Suprapubic skin (tissue), 4 donors: ENCODE data around the gene CD209. TPM values are rescaled to one million over a fixed set of nuclear protein-coding genes. Genes with fewer than 3 reads are reported as not detected.
A peak's percentile ranks its signal among the peaks of the same experiment; 100 is the strongest.

Source experiments
- DNase-seq, 2 donors: peaks; one replicate each; pipeline ENCODE4 v3.0.0-alpha.2; 2019; ENCODE audit warnings: low spot score in 2 of 2
- H3K27ac ChIP-seq: fragments of 200-600 bp; sonication (generic); one replicate; pipeline ENCODE4 v1.5.1; 2019
- H3K27me3 ChIP-seq: fragments of 200-600 bp; sonication (generic); one replicate; pipeline ENCODE4 v1.5.1; 2019
- H3K36me3 ChIP-seq: fragments of 200-600 bp; sonication (generic); one replicate; pipeline ENCODE4 v1.5.1; 2019
- H3K4me1 ChIP-seq: fragments of 200-600 bp; sonication (generic); one replicate; pipeline ENCODE4 v1.5.1; 2019
- H3K4me3 ChIP-seq: fragments of 200-600 bp; sonication (generic); one replicate; pipeline ENCODE4 v1.5.1; 2019; ENCODE audit warnings: mild to moderate bottlenecking
- H3K9me3 ChIP-seq: fragments of 200-600 bp; sonication (generic); one replicate; pipeline ENCODE4 v1.5.1; 2019
- EP300 ChIP-seq: sonication (generic); formaldehyde crosslinking; IDR thresholded peaks from one replicate; pipeline ENCODE4 v1.6.1; 2017; ENCODE audit warnings: antibody characterized with exemption
- POLR2A ChIP-seq, 2 donors: fragments of 450-650 bp; IDR thresholded peaks; one replicate each; pipeline ENCODE4 v1.6.1; 2017; ENCODE audit warnings: antibody characterized with exemption in 2 of 2, mild to moderate bottlenecking in 2 of 2, moderate library complexity in 2 of 2
- POLR2AphosphoS5 ChIP-seq, 3 donors: sonication (generic); formaldehyde crosslinking; IDR thresholded peaks; one replicate each; pipeline ENCODE4 v1.6.1; 2017; ENCODE audit warnings: antibody characterized with exemption in 3 of 3
- WGBS: methylation state at CpG from one replicate; pipeline ENCODE4 v1.1.5; 2018; 5-methylcytosine and 5-hydroxymethylcytosine counted together
- total RNA-seq, 4 donors: library from RNA; depleted of rRNA; stranded (reverse); fragments of >200 nt; gene quantifications; one replicate each; pipeline ENCODE4 v1.1.0, GENCODE V29; 2016
- TF ChIP-seq, protein P1 (sequence below), 2 donors: fragments of 200-600 bp in 1 of 2; fragments of 450-650 bp in 1 of 2; sonication (generic) in 1 of 2; IDR thresholded peaks; one replicate each; pipeline ENCODE4 v1.5.1; 2016 to 2019; ENCODE audit warnings: antibody characterized with exemption in 2 of 2, mild to moderate bottlenecking in 1 of 2, moderate library complexity in 1 of 2

Gene CD209
- total RNA-seq, 4 donors from 2014 or later: 0.16 to 1.6 (median 0.50) TPM

DNA sequence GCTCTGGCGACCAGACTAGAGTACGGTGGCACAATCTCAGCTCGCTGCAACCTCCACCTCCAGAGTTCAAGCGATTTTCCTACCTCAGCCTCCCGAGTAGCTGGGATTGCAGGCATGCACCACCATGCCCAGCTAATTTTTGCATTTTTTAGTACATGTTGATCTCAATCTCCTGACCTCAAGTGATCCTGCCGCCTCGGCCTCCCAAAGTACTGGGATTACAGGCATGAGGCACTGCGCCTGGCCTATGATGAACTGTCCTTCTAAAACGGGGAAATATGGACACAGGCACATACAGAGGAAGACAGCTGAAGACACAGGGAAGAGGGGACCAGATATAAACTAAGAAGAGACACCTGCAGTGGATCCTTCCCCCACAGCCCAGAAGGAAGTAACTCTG lies 28.4 kb upstream of the CD209 start:
- no peak for DNase-seq
- Histone ChIP-seq H3K9me3 (no peaks in the 10 kb centered on the region), H3K4me1 (peaks cover 20% of the 10 kb centered on the region), H3K27ac (no peak overlapping the region), H3K4me3 (no peak overlapping the region), H3K27me3 (peaks cover 16% of the 10 kb centered on the region), H3K36me3 (no peaks in the 10 kb centered on the region)
- WGBS: 88% methylated on average over 9 of the region's 9 CpGs
- no peak for TF ChIP-seq POLR2A (IDR thresholded peaks at IDR 0.05)
- TF ChIP-seq POLR2AphosphoS5 (IDR thresholded peaks at IDR 0.05): no peak
- no peak for TF ChIP-seq EP300
- TF ChIP-seq, protein P1, sequence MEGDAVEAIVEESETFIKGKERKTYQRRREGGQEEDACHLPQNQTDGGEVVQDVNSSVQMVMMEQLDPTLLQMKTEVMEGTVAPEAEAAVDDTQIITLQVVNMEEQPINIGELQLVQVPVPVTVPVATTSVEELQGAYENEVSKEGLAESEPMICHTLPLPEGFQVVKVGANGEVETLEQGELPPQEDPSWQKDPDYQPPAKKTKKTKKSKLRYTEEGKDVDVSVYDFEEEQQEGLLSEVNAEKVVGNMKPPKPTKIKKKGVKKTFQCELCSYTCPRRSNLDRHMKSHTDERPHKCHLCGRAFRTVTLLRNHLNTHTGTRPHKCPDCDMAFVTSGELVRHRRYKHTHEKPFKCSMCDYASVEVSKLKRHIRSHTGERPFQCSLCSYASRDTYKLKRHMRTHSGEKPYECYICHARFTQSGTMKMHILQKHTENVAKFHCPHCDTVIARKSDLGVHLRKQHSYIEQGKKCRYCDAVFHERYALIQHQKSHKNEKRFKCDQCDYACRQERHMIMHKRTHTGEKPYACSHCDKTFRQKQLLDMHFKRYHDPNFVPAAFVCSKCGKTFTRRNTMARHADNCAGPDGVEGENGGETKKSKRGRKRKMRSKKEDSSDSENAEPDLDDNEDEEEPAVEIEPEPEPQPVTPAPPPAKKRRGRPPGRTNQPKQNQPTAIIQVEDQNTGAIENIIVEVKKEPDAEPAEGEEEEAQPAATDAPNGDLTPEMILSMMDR (IDR thresholded peaks at IDR 0.05): no peak

DNA sequence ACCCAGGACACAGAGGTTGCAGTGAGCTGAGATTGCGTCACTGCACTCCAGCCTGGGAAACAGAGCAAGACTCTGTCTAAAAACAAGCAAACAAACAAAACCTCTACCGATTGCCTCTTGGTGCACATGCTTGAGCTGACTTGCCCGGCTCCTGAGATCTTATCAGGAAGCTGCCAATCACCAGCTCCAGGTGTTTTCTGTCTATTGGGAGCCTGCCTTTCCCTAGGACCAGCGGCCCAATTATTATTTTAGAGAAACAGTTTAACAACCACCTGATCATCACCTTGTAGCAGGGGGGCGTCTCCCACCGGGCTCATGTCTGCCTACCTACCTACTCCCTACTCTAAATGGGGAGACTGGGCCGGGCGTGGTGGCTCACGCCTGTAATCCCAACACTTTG lies 26.5 kb upstream of the CD209 start:
- Histone ChIP-seq H3K9me3 (no peaks in the 10 kb centered on the region), H3K36me3 (no peaks in the 10 kb centered on the region), H3K27ac (peak overlapping the region; percentile 24), H3K4me3 (no peak overlapping the region), H3K27me3 (peaks cover 7% of the 10 kb centered on the region), H3K4me1 (peaks cover 20% of the 10 kb centered on the region)
- DNase-seq: no peak
- TF ChIP-seq POLR2AphosphoS5 (IDR thresholded peaks at IDR 0.05) (no peak), EP300 (no peak), POLR2A (IDR thresholded peaks at IDR 0.05) (no peak)
- TF ChIP-seq, protein P1 (IDR thresholded peaks at IDR 0.05): no peak
- 56% methylated on average over 8 of the region's 9 CpGs for WGBS

DNA sequence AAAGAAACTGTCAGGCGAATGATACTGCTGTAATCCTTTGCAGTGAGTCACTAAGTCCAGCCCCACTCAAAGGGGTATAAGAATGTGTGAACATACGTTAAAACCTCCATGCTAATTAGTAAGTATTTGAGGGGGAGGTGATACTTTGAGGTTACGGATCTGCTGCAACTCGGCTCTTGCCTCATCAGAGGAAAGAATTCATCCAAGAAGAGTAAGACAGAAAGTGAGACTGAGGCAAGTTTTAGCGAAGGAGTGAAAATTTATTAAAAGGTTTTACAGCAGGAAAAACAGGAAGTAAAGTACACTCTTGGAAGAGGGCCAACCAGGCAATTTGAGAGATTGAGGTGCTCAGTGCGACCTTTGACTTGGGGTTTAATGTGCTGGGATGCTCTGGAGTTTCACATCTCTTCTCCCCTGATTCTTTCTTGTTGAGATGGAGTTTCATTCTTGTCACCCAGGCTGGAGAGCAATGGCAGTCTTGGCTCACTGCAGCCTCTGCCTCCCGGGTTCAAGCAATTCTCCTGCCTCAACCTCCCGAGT lies 25.5 kb upstream of the CD209 start:
- Histone ChIP-seq H3K4me3 (no peak overlapping the region), H3K27me3 (peaks cover 12% of the 10 kb centered on the region), H3K9me3 (no peaks in the 10 kb centered on the region), H3K27ac (no peak overlapping the region), H3K36me3 (no peaks in the 10 kb centered on the region), H3K4me1 (peaks cover 20% of the 10 kb centered on the region)
- TF ChIP-seq POLR2AphosphoS5 (IDR thresholded peaks at IDR 0.05) (no peak), POLR2A (IDR thresholded peaks at IDR 0.05) (no peak), EP300 (no peak)
- TF ChIP-seq, protein P1 (IDR thresholded peaks at IDR 0.05): no peak
- 28% methylated on average over 8 of the region's 8 CpGs for WGBS
- DNase-seq: no peak

DNA sequence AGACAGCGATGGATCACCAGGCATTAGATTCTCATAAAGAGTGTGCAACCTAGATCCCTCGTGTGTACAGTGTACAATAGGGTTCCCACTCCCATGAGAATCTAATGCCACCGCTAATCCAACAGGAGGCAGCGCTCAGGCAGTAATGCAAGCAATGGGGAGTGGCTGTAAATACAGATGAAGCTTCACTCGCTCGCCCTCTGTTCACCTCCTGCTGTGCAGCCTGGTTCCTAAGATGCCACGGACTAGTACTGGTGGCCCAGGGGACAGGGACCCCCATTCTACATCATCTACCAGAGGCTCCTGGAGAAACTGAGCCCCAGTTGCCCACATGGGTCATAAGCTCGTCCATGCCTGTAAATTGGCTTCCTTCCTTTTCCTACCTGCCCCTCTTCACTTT lies 23.7 kb upstream of the CD209 start:
- Histone ChIP-seq H3K36me3 (no peaks in the 10 kb centered on the region), H3K27me3 (peaks cover 19% of the 10 kb centered on the region), H3K9me3 (no peaks in the 10 kb centered on the region), H3K27ac (no peak overlapping the region), H3K4me1 (peaks cover 20% of the 10 kb centered on the region), H3K4me3 (no peak overlapping the region)
- TF ChIP-seq EP300: no peak
- WGBS: 61% methylated on average over 8 of the region's 8 CpGs
- no peak for DNase-seq

DNA sequence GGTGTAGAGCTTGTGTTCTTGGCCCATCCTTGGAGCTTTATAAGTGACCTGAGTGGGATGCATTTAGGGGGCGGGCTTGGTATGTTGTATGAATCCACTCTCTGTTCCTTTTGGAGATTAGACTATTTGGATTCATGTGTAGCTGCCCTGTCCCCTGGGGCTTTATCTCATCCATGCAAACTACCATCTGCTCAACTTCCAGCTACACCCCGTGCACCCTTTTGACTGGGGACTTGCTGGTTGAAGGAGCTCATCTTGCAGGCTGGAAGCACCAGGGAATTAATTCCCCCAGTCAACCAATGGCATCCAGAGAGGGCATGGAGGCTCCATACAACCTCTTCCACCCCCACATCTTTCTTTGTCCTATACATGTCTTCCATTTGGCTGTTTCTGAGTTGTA lies 21.8 kb upstream of the CD209 start:
- H3K4me3 ChIP-seq: no peak overlapping the region

DNA sequence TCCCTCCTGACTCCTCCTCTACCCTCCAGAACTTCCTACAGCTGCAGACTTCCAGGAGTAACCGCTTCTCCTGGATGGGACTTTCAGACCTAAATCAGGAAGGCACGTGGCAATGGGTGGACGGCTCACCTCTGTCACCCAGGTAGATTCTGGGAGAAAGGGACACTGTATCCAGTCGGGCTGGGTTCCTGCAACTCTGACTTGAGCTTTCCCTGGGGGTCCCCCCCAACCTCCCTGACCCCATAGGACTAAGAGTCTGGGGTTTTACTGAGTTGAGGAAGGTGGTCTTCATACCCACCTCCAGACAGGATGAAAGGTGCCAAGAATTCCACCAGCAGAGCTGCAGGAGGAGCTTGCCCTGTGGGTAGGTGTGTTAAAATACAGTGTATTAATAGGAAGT lies 20.2 kb upstream of the CD209 start:
- H3K4me1 ChIP-seq: peaks cover 4% of the 10 kb centered on the region
- H3K27me3 ChIP-seq: peaks cover 24% of the 10 kb centered on the region
- TF ChIP-seq, protein P1 (IDR thresholded peaks at IDR 0.05): no peak
- TF ChIP-seq POLR2AphosphoS5 (IDR thresholded peaks at IDR 0.05): no peak
- TF ChIP-seq EP300: no peak
- TF ChIP-seq POLR2A (IDR thresholded peaks at IDR 0.05): no peak
- H3K27ac ChIP-seq: no peak overlapping the region
- 60% methylated on average over 2 of the region's 4 CpGs for WGBS
- no peaks in the 10 kb centered on the region for H3K9me3 ChIP-seq
- no peak for DNase-seq
- no peaks in the 10 kb centered on the region for H3K36me3 ChIP-seq
- no peak overlapping the region for H3K4me3 ChIP-seq

More for the DNA sequence above, 21.8 kb upstream of the CD209 start:
- H3K36me3 ChIP-seq: no peaks in the 10 kb centered on the region
- TF ChIP-seq POLR2A (IDR thresholded peaks at IDR 0.05): no peak
- H3K4me1 ChIP-seq: peaks cover 20% of the 10 kb centered on the region
- no peak overlapping the region for H3K27ac ChIP-seq
- no peaks in the 10 kb centered on the region for H3K9me3 ChIP-seq
- peaks cover 19% of the 10 kb centered on the region for H3K27me3 ChIP-seq
- 46% methylated on average over 2 of the region's 2 CpGs for WGBS
- DNase-seq: no peak
